Natural killer cell (primary cell): ENCODE results near the gene ITGA3. TPM values are rescaled to one million over a fixed set of nuclear protein-coding genes. Genes with fewer than 3 reads are reported as not detected.

Source experiments
- ATAC-seq, 3 donors: fragments of 150-1000 bp in 2 of 3; fragments of 200-7000 bp in 1 of 3; cut with Tn5 transposase; 1 replicate in 1 of 3; 2 replicates in 2 of 3; pipeline ENCODE4 v1.10.0; 2021; ENCODE audit warnings: mild to moderate bottlenecking in 2 of 3, moderate library complexity in 2 of 3
- DNase-seq, 2 donors: peaks; one replicate each; pipeline versions ENCODE4 v3.0.0 to v3.0.0-alpha.2; 2013 to 2021; ENCODE audit warnings: mixed read lengths in 1 of 2
- H3K27ac ChIP-seq: one replicate; pipeline ENCODE4 v1.5.1; 2013; ENCODE audit warnings: mild to moderate bottlenecking, low read length
- H3K27me3 ChIP-seq: one replicate; pipeline ENCODE4 v1.6.1; 2013; ENCODE audit warnings: low read length; ENCODE audit not compliant: control insufficient read depth, insufficient read depth
- H3K36me3 ChIP-seq: one replicate; pipeline ENCODE4 v1.6.1; 2013; ENCODE audit warnings: low read length; ENCODE audit not compliant: control insufficient read depth, insufficient read depth
- H3K4me1 ChIP-seq: one replicate; pipeline ENCODE4 v1.6.1; 2013; ENCODE audit warnings: low read length; ENCODE audit not compliant: control insufficient read depth, insufficient read depth
- H3K4me3 ChIP-seq: one replicate; pipeline ENCODE4 v1.5.1; 2013; ENCODE audit warnings: low read length
- H3K9me3 ChIP-seq: one replicate; pipeline ENCODE4 v1.6.1; 2013; ENCODE audit warnings: low read length; ENCODE audit not compliant: control insufficient read depth, insufficient read depth
- H3K27ac Mint-ChIP-seq, 2 donors: one replicate each; pipeline ENCODE4 v1.8.0; 2022; ENCODE audit warnings: mild to moderate bottlenecking in 2 of 2, mixed read lengths in 2 of 2, moderate library complexity in 1 of 2
- H3K27me3 Mint-ChIP-seq, 2 donors: one replicate each; pipeline ENCODE4 v1.8.0; 2022; ENCODE audit warnings: low read depth in 2 of 2, mixed read lengths in 2 of 2
- H3K36me3 Mint-ChIP-seq: one replicate; pipeline ENCODE4 v1.8.0; 2022; ENCODE audit warnings: mixed read lengths
- H3K4me1 Mint-ChIP-seq, 2 donors: one replicate each; pipeline ENCODE4 v1.8.0; 2022; ENCODE audit warnings: mixed read lengths in 2 of 2
- H3K4me3 Mint-ChIP-seq: one replicate; pipeline ENCODE4 v1.8.0; 2022; ENCODE audit warnings: mild to moderate bottlenecking, moderate library complexity, mixed read lengths
- H3K9me3 Mint-ChIP-seq, 2 donors: one replicate each; pipeline ENCODE4 v1.8.0; 2022; ENCODE audit warnings: mixed read lengths in 2 of 2
- CTCF ChIP-seq: fragments of 200-600 bp; IDR thresholded peaks from one replicate; pipeline ENCODE4 v1.8.0; 2022; ENCODE audit warnings: antibody characterized with exemption
- WGBS: methylation state at CpG from one replicate; pipeline ENCODE4 v1.1.7; 2013; ENCODE audit warnings: missing lambda C conversion rate; ENCODE audit not compliant: insufficient coverage; 5-methylcytosine and 5-hydroxymethylcytosine counted together
- intact Hi-C: fragments of 100-400 bp; cut with micrococcal nuclease; formaldehyde crosslinking; loops from one replicate; pipeline ENCODE4 v1.14.2; 2022
- total RNA-seq, 4 donors: library from RNA; stranded (reverse); fragments of 120-200 nt in 1 of 4; gene quantifications; one replicate each; pipeline versions ENCODE4 v1.2.3 to v1.2.4, GENCODE V29; 2013 to 2022

Gene ITGA3
- total RNA-seq, 3 donors from 2014 or later (not counting 1 experiment from before 2014, with no cell fraction given), result 0.47 to 2.8 (median 1.4) TPM

GRCh38 chr17:50101346-50102163 lies 45.6 kb downstream of the ITGA3 start:
- peaks cover 27% of the 10 kb centered on the region for H3K36me3 ChIP-seq
- H3K4me1 Mint-ChIP-seq, result peaks cover 29 to 37% of the 10 kb centered on the region in 2 donors
- H3K9me3 Mint-ChIP-seq, result no peaks in the 10 kb centered on the region
- H3K9me3 ChIP-seq, result no peaks in the 10 kb centered on the region
- no peak overlapping the region for H3K4me3 Mint-ChIP-seq
- 95% methylated on average over 17 of the region's 17 CpGs for WGBS
- no peak overlapping the region for H3K27ac Mint-ChIP-seq
- H3K4me3 ChIP-seq, result no peak overlapping the region
- no peaks in the 10 kb centered on the region for H3K27me3 Mint-ChIP-seq
- peaks cover 42% of the 10 kb centered on the region for H3K4me1 ChIP-seq
- H3K36me3 Mint-ChIP-seq, result no peaks in the 10 kb centered on the region
- H3K27ac ChIP-seq, result no peak overlapping the region
- H3K27me3 ChIP-seq, result no peaks in the 10 kb centered on the region
- no peak for TF ChIP-seq CTCF
- no peak for DNase-seq
- ATAC-seq, result no peak
- intact Hi-C loops, result no loop called here

GRCh38 chr17:50102164-50102991 lies 46.5 kb downstream of the ITGA3 start:
- no peak overlapping the region for H3K4me3 Mint-ChIP-seq
- ATAC-seq (no peak), DNase-seq (no peak)
- TF ChIP-seq CTCF, result no peak
- H3K4me1 Mint-ChIP-seq, result peaks cover 21 to 32% of the 10 kb centered on the region in 2 donors
- H3K36me3 Mint-ChIP-seq, result no peaks in the 10 kb centered on the region
- no peak overlapping the region for H3K27ac Mint-ChIP-seq
- no peaks in the 10 kb centered on the region for H3K27me3 Mint-ChIP-seq
- WGBS, result 86% methylated on average over 14 of the region's 15 CpGs
- Histone ChIP-seq H3K4me1 (peaks cover 35% of the 10 kb centered on the region), H3K27me3 (no peaks in the 10 kb centered on the region), H3K9me3 (no peaks in the 10 kb centered on the region), H3K36me3 (peaks cover 33% of the 10 kb centered on the region), H3K4me3 (no peak overlapping the region), H3K27ac (no peak overlapping the region)
- intact Hi-C loops, result no loop called here
- no peaks in the 10 kb centered on the region for H3K9me3 Mint-ChIP-seq

- H3K4me3 Mint-ChIP-seq, result no peak overlapping the region
- no peaks in the 10 kb centered on the region for H3K9me3 ChIP-seq
- H3K27ac ChIP-seq, result no peak overlapping the region
- H3K4me1 Mint-ChIP-seq, result peaks cover 19 to 31% of the 10 kb centered on the region in 2 donors
- H3K4me1 ChIP-seq, result peaks cover 35% of the 10 kb centered on the region
- no peaks in the 10 kb centered on the region for H3K27me3 ChIP-seq
- no peak for DNase-seq
- H3K4me3 ChIP-seq, result no peak overlapping the region
- no peak for ATAC-seq
- H3K27me3 Mint-ChIP-seq, result no peaks in the 10 kb centered on the region
- TF ChIP-seq CTCF, result no peak
- H3K9me3 Mint-ChIP-seq, result no peaks in the 10 kb centered on the region
- no peaks in the 10 kb centered on the region for H3K36me3 Mint-ChIP-seq
- intact Hi-C loops, result no loop called here
- 95% methylated on average over 2 of the region's 2 CpGs for WGBS
- H3K36me3 ChIP-seq, result peaks cover 38% of the 10 kb centered on the region
- no peak overlapping the region for H3K27ac Mint-ChIP-seq
Observed at GRCh38 chr17:50103252-50103651, 47.3 kb downstream of the ITGA3 start.
